K562 (cell line): Measurements from ENCODE around the gene CCDC9B. TPM values are rescaled to one million over a fixed set of nuclear protein-coding genes. Genes with fewer than 3 reads are reported as not detected.

Experiments
- ADNP ChIP-seq: fragments of 200-800 bp; sonication (Bioruptor generic); IDR thresholded peaks from 2 replicates; pipeline ENCODE4 v1.6.1; 2016; ENCODE audit warnings: missing genetic modification characterization, missing compliant biosample characterization
- CEBPB ChIP-seq: fragments of 450-650 bp; IDR thresholded peaks from 2 replicates; pipeline ENCODE4 v1.6.1; 2016; ENCODE audit warnings: missing genetic modification characterization, missing compliant biosample characterization
- HCFC1 ChIP-seq: IDR thresholded peaks from 2 replicates; pipeline ENCODE4 v1.6.1; 2012; ENCODE audit warnings: low read depth, low read length, improper control_type of control experiment
- polyA plus RNA-seq, 8 experiments: library from polyadenylated mRNA; depleted of rRNA in 4 of 8; stranded (reverse) in 5 of 8; unstranded in 3 of 8; fragments of >200 nt; fragmentation: Nextera tagmentation in 2 of 8; fragmentation: Illumina TruSeq in 1 of 8; extraction: Ambion mirVana in 2 of 8; extraction: Trizol in 1 of 8; gene quantifications; 2 replicates each; pipeline versions ENCODE4 v1.2.1 to v1.2.3, GENCODE V29; 2011 to 2014; ENCODE audit warnings: inconsistent platforms in 1 of 8, missing spikeins in 1 of 8
- total RNA-seq, 7 experiments: library from RNA; depleted of rRNA in 6 of 7; stranded (reverse); fragments of >200 nt in 6 of 7; fragmentation: Illumina TruSeq in 2 of 7; extraction: Trizol in 2 of 7; gene quantifications; 2 replicates each; pipeline versions ENCODE4 v1.2.1 to v1.2.3, GENCODE V29; 2011 to 2021; ENCODE audit warnings: low replicate concordance in 1 of 7
- TF ChIP-seq, protein P1 (sequence below): fragments of 200-600 bp; sonication (generic); IDR thresholded peaks from one replicate; pipeline ENCODE4 v1.6.1; 2012; ENCODE audit warnings: mild to moderate bottlenecking, low read depth, low read length, inconsistent platforms
- TF ChIP-seq, protein P2 (sequence below): fragments of 250-450 bp; sonication (Bioruptor Pico); IDR thresholded peaks from 2 replicates; pipeline ENCODE4 v1.5.0; 2022; ENCODE audit warnings: mild to moderate bottlenecking
- TF ChIP-seq, protein P3 (sequence below): fragments of 450-650 bp; formaldehyde crosslinking; IDR thresholded peaks from 2 replicates; pipeline ENCODE4 v1.4.0; 2020; ENCODE audit warnings: mild to moderate bottlenecking, moderate library complexity

CCDC9B gene
- total and polyA plus RNA-seq, 9 of the 15 experiments (the other 6 are each of a cell fraction or from before 2014, with no cell fraction given), result 0.01 to 0.47 (median 0.15) TPM; not detected in 1

DNA sequence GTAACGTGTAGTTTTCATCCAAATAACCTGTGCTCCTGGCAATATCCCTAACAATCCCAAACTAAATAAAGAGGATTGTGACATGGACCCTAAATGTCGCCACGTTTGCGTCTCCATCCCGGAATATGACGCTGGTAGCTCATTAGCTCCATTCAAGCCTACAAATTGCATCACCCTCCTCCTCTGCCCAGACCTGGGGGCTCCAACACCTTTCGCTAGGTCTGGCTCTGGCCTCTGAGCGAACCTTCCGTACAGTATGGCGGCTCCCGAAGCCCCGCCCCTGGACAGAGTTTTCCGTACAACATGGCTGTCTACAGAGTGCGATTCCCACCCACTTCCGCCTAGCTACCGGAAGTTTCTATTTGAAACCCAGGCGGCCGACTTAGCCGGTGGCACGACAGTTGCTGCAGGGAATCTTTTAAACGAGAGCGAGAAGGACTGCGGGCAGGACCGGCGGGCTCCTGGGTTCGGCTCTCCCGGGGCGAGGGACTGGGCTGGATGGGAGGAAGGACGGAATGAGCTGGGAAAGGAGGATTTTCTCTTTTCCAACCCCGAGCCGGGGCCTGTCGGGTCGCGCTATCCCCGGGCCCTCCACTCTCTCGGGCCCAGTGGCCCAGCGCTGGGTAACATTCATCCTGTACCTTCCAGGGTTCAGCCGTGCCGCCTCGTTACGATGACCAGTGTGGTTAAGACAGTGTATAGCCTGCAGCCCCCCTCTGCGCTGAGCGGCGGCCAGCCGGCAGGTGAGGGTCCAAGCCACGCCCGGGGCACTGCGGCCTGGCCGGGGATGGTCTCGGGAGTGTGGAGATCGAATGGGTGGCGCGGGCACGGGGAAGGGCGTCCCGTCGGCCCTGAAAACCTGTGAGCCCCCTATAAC is 42.1 kb upstream of the CCDC9B start, which contains the start of gene KNSTRN (continued):
- TF ChIP-seq, protein P1, sequence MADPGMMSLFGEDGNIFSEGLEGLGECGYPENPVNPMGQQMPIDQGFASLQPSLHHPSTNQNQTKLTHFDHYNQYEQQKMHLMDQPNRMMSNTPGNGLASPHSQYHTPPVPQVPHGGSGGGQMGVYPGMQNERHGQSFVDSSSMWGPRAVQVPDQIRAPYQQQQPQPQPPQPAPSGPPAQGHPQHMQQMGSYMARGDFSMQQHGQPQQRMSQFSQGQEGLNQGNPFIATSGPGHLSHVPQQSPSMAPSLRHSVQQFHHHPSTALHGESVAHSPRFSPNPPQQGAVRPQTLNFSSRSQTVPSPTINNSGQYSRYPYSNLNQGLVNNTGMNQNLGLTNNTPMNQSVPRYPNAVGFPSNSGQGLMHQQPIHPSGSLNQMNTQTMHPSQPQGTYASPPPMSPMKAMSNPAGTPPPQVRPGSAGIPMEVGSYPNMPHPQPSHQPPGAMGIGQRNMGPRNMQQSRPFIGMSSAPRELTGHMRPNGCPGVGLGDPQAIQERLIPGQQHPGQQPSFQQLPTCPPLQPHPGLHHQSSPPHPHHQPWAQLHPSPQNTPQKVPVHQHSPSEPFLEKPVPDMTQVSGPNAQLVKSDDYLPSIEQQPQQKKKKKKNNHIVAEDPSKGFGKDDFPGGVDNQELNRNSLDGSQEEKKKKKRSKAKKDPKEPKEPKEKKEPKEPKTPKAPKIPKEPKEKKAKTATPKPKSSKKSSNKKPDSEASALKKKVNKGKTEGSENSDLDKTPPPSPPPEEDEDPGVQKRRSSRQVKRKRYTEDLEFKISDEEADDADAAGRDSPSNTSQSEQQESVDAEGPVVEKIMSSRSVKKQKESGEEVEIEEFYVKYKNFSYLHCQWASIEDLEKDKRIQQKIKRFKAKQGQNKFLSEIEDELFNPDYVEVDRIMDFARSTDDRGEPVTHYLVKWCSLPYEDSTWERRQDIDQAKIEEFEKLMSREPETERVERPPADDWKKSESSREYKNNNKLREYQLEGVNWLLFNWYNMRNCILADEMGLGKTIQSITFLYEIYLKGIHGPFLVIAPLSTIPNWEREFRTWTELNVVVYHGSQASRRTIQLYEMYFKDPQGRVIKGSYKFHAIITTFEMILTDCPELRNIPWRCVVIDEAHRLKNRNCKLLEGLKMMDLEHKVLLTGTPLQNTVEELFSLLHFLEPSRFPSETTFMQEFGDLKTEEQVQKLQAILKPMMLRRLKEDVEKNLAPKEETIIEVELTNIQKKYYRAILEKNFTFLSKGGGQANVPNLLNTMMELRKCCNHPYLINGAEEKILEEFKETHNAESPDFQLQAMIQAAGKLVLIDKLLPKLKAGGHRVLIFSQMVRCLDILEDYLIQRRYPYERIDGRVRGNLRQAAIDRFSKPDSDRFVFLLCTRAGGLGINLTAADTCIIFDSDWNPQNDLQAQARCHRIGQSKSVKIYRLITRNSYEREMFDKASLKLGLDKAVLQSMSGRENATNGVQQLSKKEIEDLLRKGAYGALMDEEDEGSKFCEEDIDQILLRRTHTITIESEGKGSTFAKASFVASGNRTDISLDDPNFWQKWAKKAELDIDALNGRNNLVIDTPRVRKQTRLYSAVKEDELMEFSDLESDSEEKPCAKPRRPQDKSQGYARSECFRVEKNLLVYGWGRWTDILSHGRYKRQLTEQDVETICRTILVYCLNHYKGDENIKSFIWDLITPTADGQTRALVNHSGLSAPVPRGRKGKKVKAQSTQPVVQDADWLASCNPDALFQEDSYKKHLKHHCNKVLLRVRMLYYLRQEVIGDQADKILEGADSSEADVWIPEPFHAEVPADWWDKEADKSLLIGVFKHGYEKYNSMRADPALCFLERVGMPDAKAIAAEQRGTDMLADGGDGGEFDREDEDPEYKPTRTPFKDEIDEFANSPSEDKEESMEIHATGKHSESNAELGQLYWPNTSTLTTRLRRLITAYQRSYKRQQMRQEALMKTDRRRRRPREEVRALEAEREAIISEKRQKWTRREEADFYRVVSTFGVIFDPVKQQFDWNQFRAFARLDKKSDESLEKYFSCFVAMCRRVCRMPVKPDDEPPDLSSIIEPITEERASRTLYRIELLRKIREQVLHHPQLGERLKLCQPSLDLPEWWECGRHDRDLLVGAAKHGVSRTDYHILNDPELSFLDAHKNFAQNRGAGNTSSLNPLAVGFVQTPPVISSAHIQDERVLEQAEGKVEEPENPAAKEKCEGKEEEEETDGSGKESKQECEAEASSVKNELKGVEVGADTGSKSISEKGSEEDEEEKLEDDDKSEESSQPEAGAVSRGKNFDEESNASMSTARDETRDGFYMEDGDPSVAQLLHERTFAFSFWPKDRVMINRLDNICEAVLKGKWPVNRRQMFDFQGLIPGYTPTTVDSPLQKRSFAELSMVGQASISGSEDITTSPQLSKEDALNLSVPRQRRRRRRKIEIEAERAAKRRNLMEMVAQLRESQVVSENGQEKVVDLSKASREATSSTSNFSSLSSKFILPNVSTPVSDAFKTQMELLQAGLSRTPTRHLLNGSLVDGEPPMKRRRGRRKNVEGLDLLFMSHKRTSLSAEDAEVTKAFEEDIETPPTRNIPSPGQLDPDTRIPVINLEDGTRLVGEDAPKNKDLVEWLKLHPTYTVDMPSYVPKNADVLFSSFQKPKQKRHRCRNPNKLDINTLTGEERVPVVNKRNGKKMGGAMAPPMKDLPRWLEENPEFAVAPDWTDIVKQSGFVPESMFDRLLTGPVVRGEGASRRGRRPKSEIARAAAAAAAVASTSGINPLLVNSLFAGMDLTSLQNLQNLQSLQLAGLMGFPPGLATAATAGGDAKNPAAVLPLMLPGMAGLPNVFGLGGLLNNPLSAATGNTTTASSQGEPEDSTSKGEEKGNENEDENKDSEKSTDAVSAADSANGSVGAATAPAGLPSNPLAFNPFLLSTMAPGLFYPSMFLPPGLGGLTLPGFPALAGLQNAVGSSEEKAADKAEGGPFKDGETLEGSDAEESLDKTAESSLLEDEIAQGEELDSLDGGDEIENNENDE, result no peak
- 0 out of 2 replicates have a peak, but pooled peaks have one; percentile 22 for TF ChIP-seq CEBPB
- no peak for TF ChIP-seq ADNP (tag)
- TF ChIP-seq, protein P2, sequence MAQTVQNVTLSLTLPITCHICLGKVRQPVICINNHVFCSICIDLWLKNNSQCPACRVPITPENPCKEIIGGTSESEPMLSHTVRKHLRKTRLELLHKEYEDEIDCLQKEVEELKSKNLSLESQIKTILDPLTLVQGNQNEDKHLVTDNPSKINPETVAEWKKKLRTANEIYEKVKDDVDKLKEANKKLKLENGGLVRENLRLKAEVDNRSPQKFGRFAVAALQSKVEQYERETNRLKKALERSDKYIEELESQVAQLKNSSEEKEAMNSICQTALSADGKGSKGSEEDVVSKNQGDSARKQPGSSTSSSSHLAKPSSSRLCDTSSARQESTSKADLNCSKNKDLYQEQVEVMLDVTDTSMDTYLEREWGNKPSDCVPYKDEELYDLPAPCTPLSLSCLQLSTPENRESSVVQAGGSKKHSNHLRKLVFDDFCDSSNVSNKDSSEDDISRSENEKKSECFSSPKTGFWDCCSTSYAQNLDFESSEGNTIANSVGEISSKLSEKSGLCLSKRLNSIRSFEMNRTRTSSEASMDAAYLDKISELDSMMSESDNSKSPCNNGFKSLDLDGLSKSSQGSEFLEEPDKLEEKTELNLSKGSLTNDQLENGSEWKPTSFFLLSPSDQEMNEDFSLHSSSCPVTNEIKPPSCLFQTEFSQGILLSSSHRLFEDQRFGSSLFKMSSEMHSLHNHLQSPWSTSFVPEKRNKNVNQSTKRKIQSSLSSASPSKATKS (CRISPR knock-in tag), result no peak
- TF ChIP-seq, protein P3, sequence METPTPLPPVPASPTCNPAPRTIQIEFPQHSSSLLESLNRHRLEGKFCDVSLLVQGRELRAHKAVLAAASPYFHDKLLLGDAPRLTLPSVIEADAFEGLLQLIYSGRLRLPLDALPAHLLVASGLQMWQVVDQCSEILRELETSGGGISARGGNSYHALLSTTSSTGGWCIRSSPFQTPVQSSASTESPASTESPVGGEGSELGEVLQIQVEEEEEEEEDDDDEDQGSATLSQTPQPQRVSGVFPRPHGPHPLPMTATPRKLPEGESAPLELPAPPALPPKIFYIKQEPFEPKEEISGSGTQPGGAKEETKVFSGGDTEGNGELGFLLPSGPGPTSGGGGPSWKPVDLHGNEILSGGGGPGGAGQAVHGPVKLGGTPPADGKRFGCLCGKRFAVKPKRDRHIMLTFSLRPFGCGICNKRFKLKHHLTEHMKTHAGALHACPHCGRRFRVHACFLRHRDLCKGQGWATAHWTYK (CRISPR knock-in tag), result no peak
- TF ChIP-seq HCFC1, result peak; percentile 92
